ENCODE results near the gene RPS10. TPM values are rescaled to one million over a fixed set of nuclear protein-coding genes. Genes with fewer than 3 reads are reported as not detected.

RPS10 gene
- total RNA-seq, 3 donors from 2014 or later (not counting 1 experiment from before 2014, with no cell fraction given), result 916 to 1,058 (median 1,045) TPM

DNA sequence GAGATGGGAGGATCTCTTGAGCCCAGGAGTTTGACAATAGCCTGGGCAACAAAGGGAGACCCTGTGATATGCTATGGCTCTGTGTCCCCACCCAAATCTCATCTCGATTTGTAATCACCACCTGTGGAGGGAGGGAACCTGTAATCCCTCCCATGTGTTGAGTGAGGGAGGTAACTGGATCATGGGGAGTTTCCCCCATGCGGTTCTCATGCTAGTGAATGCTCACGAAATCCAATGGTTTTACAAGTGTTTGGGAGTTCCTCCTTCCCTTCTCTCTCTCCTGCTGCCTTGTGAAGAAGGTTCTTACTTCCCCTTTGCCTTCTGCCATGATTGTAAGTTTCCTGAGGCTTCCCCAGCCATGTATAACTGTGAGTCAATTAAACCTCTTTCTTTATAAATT lies 36.8 kb downstream of the RPS10 start:
- H3K4me3 ChIP-seq (ENCODE audit: low read length), result no peak overlapping the region
- DNase-seq, result no peak

DNA sequence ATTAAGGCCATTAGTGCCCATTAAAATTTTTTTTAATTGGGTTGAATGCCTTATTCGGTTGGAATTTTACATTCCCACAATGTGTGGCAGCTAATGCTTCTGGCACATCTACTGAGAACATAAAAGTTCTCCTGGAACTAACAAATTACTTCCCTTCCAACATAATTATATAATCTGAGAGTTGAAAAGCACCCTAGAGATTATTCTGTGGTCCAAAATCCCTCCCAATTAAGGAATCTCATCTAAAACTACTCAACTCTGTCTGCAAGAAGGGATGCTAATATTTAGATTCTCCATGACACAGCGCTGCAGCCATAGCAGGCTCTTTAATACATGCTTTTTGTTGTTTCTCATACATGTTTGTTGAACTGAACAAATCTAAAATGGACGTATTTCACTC lies 37.4 kb downstream of the RPS10 start:
- TF ChIP-seq, protein P1, sequence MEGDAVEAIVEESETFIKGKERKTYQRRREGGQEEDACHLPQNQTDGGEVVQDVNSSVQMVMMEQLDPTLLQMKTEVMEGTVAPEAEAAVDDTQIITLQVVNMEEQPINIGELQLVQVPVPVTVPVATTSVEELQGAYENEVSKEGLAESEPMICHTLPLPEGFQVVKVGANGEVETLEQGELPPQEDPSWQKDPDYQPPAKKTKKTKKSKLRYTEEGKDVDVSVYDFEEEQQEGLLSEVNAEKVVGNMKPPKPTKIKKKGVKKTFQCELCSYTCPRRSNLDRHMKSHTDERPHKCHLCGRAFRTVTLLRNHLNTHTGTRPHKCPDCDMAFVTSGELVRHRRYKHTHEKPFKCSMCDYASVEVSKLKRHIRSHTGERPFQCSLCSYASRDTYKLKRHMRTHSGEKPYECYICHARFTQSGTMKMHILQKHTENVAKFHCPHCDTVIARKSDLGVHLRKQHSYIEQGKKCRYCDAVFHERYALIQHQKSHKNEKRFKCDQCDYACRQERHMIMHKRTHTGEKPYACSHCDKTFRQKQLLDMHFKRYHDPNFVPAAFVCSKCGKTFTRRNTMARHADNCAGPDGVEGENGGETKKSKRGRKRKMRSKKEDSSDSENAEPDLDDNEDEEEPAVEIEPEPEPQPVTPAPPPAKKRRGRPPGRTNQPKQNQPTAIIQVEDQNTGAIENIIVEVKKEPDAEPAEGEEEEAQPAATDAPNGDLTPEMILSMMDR (IDR thresholded peaks at IDR 0.05), result no peak
- H3K9me3 Mint-ChIP-seq, result no peaks in the 10 kb centered on the region
- Histone ChIP-seq H3K4me1 (ENCODE audit: control insufficient read depth, insufficient read depth, low read length) (peaks cover 13% of the 10 kb centered on the region), H3K4me3 (ENCODE audit: low read length) (no peak overlapping the region), H3K36me3 (ENCODE audit: control insufficient read depth, insufficient read depth, low read length) (peaks cover 2% of the 10 kb centered on the region), H3K27ac (ENCODE audit: low read length) (no peak overlapping the region), H3K27me3 (ENCODE audit: control insufficient read depth, insufficient read depth, low read length) (no peaks in the 10 kb centered on the region), H3K9me3 (ENCODE audit: control insufficient read depth, insufficient read depth, low read length) (no peaks in the 10 kb centered on the region)
- peaks cover 18 to 25% of the 10 kb centered on the region in 2 donors for H3K4me1 Mint-ChIP-seq
- DNase-seq, result no peak
- H3K4me3 Mint-ChIP-seq, result no peak overlapping the region
- H3K27me3 Mint-ChIP-seq (ENCODE audit: low read depth in 2 of 2), result no peaks in the 10 kb centered on the region
- WGBS (ENCODE audit: insufficient coverage), result 98% methylated on average over 3 of the region's 3 CpGs
- no peak overlapping the region for H3K27ac Mint-ChIP-seq
- ATAC-seq, result no peak
- H3K36me3 Mint-ChIP-seq, result no peaks in the 10 kb centered on the region
- intact Hi-C loops (cut with micrococcal nuclease), result no loop called here

More for the DNA sequence above, 36.8 kb downstream of the RPS10 start:
- WGBS (ENCODE audit: insufficient coverage), result 86% methylated on average over 3 of the region's 3 CpGs
- intact Hi-C loops (cut with micrococcal nuclease), result no loop called here
- TF ChIP-seq, protein P1 (IDR thresholded peaks at IDR 0.05), result no peak
- H3K36me3 ChIP-seq (ENCODE audit: control insufficient read depth, insufficient read depth, low read length), result no peaks in the 10 kb centered on the region
- H3K9me3 ChIP-seq (ENCODE audit: control insufficient read depth, insufficient read depth, low read length), result no peaks in the 10 kb centered on the region
- Mint-ChIP-seq H3K27me3 (ENCODE audit: low read depth in 2 of 2) (no peaks in the 10 kb centered on the region), H3K27ac (no peak overlapping the region), H3K9me3 (no peaks in the 10 kb centered on the region), H3K36me3 (no peaks in the 10 kb centered on the region), H3K4me1 (peaks cover 15 to 27% of the 10 kb centered on the region in 2 donors), H3K4me3 (no peak overlapping the region)
- H3K27ac ChIP-seq (ENCODE audit: low read length), result no peak overlapping the region
- peaks cover 17% of the 10 kb centered on the region for H3K4me1 ChIP-seq (ENCODE audit: control insufficient read depth, insufficient read depth, low read length)
- ATAC-seq, result no peak
- H3K27me3 ChIP-seq (ENCODE audit: control insufficient read depth, insufficient read depth, low read length), result no peaks in the 10 kb centered on the region

GRCh38 chr6:34386316-34387137 lies 39.3 kb downstream of the RPS10 start:
- DNase-seq (no peak), ATAC-seq (no peak)
- Mint-ChIP-seq H3K9me3 (no peaks in the 10 kb centered on the region), H3K27ac (no peak overlapping the region), H3K4me3 (no peak overlapping the region), H3K36me3 (no peaks in the 10 kb centered on the region), H3K27me3 (ENCODE audit: low read depth in 2 of 2) (no peaks in the 10 kb centered on the region), H3K4me1 (peaks cover 12 to 16% of the 10 kb centered on the region in 2 donors)
- Histone ChIP-seq H3K27ac (ENCODE audit: low read length) (no peak overlapping the region), H3K4me1 (ENCODE audit: control insufficient read depth, insufficient read depth, low read length) (peaks cover 4% of the 10 kb centered on the region), H3K4me3 (ENCODE audit: low read length) (no peak overlapping the region), H3K27me3 (ENCODE audit: control insufficient read depth, insufficient read depth, low read length) (no peaks in the 10 kb centered on the region), H3K36me3 (ENCODE audit: control insufficient read depth, insufficient read depth, low read length) (peaks cover 2% of the 10 kb centered on the region), H3K9me3 (ENCODE audit: control insufficient read depth, insufficient read depth, low read length) (no peaks in the 10 kb centered on the region)
- intact Hi-C loops (cut with micrococcal nuclease), result no loop called here
- 94% methylated on average over 4 of the region's 4 CpGs for WGBS (ENCODE audit: insufficient coverage)
- TF ChIP-seq, protein P1 (IDR thresholded peaks at IDR 0.05), result no peak

All from natural killer cell (primary cell).